ENCODE data around the gene TMEM26. TPM values are rescaled to one million over a fixed set of nuclear protein-coding genes. Genes with fewer than 3 reads are reported as not detected.
"Not testable (repeated sequence)": the region's sequence is repeated elsewhere in the genome, so short reads cannot be mapped to it uniquely, and the experiment has no call there.

Gene TMEM26
- total RNA-seq, 1 donor from 2014 or later = not detected

DNA sequence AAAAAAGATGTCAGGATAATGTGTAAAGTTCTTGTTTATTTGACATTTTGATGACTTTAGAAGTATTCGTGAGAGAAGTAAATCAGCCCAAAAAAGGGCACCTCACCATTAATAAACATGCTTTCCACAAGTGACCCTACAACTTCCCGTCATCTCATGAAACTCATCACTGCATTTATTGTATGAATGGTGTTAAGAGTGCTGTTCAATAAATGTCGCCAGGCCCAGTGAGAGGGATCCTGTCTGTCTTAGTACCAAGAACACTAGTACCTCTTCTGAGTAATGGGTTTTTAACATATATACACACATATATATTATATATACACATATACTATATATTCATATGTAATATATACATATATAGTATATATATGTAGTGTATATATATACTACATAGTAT is 61.9 kb downstream of the TMEM26 start:
- Histone ChIP-seq H3K4me2 (no peak overlapping the region), H3K79me2 (ENCODE audit: low read depth) (no peaks in the 10 kb centered on the region), H4K20me1 (ENCODE audit: low read depth) (no peaks in the 10 kb centered on the region), H3K9ac (no peak overlapping the region), H3K9me3 (ENCODE audit: low read depth) (no peaks in the 10 kb centered on the region), H3F3A (ENCODE audit: low read depth) (no peaks in the 10 kb centered on the region), H3K27ac (no peak overlapping the region), H3K4me3 (no peak overlapping the region), H3K36me3 (no peaks in the 10 kb centered on the region), H3K27me3 (no peaks in the 10 kb centered on the region), H3K4me1 (no peaks in the 10 kb centered on the region), H2AFZ (replicated peaks) (no peak overlapping the region)
- H3K4me1 Mint-ChIP-seq = no peaks in the 10 kb centered on the region
- no peaks in the 10 kb centered on the region for H3K27me3 Mint-ChIP-seq (ENCODE audit: insufficient read depth, low read depth)
- no peaks in the 10 kb centered on the region for H3K9me3 Mint-ChIP-seq
- TF ChIP-seq, protein P1, sequence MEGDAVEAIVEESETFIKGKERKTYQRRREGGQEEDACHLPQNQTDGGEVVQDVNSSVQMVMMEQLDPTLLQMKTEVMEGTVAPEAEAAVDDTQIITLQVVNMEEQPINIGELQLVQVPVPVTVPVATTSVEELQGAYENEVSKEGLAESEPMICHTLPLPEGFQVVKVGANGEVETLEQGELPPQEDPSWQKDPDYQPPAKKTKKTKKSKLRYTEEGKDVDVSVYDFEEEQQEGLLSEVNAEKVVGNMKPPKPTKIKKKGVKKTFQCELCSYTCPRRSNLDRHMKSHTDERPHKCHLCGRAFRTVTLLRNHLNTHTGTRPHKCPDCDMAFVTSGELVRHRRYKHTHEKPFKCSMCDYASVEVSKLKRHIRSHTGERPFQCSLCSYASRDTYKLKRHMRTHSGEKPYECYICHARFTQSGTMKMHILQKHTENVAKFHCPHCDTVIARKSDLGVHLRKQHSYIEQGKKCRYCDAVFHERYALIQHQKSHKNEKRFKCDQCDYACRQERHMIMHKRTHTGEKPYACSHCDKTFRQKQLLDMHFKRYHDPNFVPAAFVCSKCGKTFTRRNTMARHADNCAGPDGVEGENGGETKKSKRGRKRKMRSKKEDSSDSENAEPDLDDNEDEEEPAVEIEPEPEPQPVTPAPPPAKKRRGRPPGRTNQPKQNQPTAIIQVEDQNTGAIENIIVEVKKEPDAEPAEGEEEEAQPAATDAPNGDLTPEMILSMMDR (IDR thresholded peaks at IDR 0.05) = no peak
- no peak for TF ChIP-seq EZH2 (IDR thresholded peaks at IDR 0.05)
- TF ChIP-seq EZH2phosphoT487 (IDR thresholded peaks at IDR 0.05) = no peak
- no peak overlapping the region for H3K4me3 Mint-ChIP-seq
- H3K27ac Mint-ChIP-seq = no peak overlapping the region
- no peak for DNase-seq (ENCODE audit: low spot score)
- no peaks in the 10 kb centered on the region for H3K36me3 Mint-ChIP-seq

DNA sequence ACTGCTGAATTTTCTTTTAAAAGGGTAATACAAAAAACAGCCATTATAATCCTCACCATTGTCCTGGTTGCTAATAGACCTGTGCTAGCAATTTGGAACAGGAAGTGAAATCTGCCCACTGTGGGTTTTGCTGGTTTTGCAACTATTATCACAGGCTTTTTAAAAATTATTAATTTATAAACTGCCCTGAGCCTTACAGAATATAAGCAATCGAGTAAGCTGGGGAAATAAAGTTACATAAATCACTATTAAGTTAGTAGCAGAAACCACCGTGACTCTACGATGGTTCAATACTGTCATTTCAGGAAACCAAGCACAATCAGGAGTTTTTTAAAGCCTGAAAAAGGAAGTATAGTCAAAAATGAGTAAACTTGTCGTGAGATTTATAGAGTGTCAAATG is 62.3 kb downstream of the TMEM26 start:
- Mint-ChIP-seq H3K4me3 (no peak overlapping the region), H3K4me1 (no peaks in the 10 kb centered on the region), H3K27ac (no peak overlapping the region), H3K36me3 (no peaks in the 10 kb centered on the region), H3K27me3 (ENCODE audit: insufficient read depth, low read depth) (no peaks in the 10 kb centered on the region), H3K9me3 (no peaks in the 10 kb centered on the region)
- H3K4me2 ChIP-seq = no peak overlapping the region
- H3K36me3 ChIP-seq = no peaks in the 10 kb centered on the region
- no peak overlapping the region for H3K9ac ChIP-seq
- no peak overlapping the region for H3K27ac ChIP-seq
- no peaks in the 10 kb centered on the region for H3K9me3 ChIP-seq (ENCODE audit: low read depth)
- DNase-seq (ENCODE audit: low spot score) = no peak
- no peaks in the 10 kb centered on the region for H3K79me2 ChIP-seq (ENCODE audit: low read depth)
- H4K20me1 ChIP-seq (ENCODE audit: low read depth) = no peaks in the 10 kb centered on the region
- no peaks in the 10 kb centered on the region for H3K4me1 ChIP-seq
- H3K4me3 ChIP-seq = no peak overlapping the region
- H2AFZ ChIP-seq (replicated peaks) = no peak overlapping the region
- no peak for TF ChIP-seq EZH2phosphoT487 (IDR thresholded peaks at IDR 0.05)
- TF ChIP-seq EZH2 (IDR thresholded peaks at IDR 0.05) = no peak
- TF ChIP-seq, protein P1 (IDR thresholded peaks at IDR 0.05) = no peak
- H3K27me3 ChIP-seq = no peaks in the 10 kb centered on the region
- H3F3A ChIP-seq (ENCODE audit: low read depth) = no peaks in the 10 kb centered on the region

DNA sequence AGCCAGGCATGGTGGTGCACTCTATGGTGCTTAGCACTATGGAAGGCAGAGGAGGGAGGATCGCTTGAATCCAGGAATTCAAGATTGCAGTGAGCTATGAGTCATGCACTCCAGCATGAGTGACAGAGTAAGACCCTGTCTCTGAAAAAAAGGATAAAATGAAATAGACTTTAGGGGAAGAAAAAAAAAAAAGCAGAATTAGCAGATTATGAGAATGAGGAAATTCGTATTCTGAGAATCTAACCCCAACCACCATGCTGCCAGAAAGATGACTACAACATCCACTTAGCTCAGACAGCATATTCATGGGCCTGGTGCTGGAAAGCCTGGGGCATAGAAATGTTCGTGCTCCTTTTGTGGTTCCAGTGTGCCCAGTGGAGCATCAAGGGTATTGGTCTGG is 63.3 kb downstream of the TMEM26 start:
- no peak for TF ChIP-seq EZH2 (IDR thresholded peaks at IDR 0.05)
- TF ChIP-seq, protein P1 (IDR thresholded peaks at IDR 0.05) = no peak
- no peak for TF ChIP-seq EZH2phosphoT487 (IDR thresholded peaks at IDR 0.05)
- no peaks in the 10 kb centered on the region for H3K36me3 Mint-ChIP-seq
- no peak overlapping the region for H2AFZ ChIP-seq (replicated peaks)
- no peak overlapping the region for H3K4me3 Mint-ChIP-seq
- no peaks in the 10 kb centered on the region for H3F3A ChIP-seq (ENCODE audit: low read depth)
- H3K79me2 ChIP-seq (ENCODE audit: low read depth) = no peaks in the 10 kb centered on the region
- no peaks in the 10 kb centered on the region for H3K9me3 ChIP-seq (ENCODE audit: low read depth)
- no peaks in the 10 kb centered on the region for H4K20me1 ChIP-seq (ENCODE audit: low read depth)
- no peak overlapping the region for H3K4me2 ChIP-seq
- no peaks in the 10 kb centered on the region for H3K9me3 Mint-ChIP-seq
- no peaks in the 10 kb centered on the region for H3K27me3 ChIP-seq
- no peak overlapping the region for H3K4me3 ChIP-seq
- no peaks in the 10 kb centered on the region for H3K4me1 Mint-ChIP-seq
- H3K27ac Mint-ChIP-seq = no peak overlapping the region
- no peaks in the 10 kb centered on the region for H3K36me3 ChIP-seq
- no peak overlapping the region for H3K9ac ChIP-seq
- H3K27me3 Mint-ChIP-seq (ENCODE audit: insufficient read depth, low read depth) = no peaks in the 10 kb centered on the region
- no peak for DNase-seq (ENCODE audit: low spot score)
- no peaks in the 10 kb centered on the region for H3K4me1 ChIP-seq
- H3K27ac ChIP-seq = no peak overlapping the region

- not testable (repeated sequence) for H3K27ac ChIP-seq; H3K4me3 Mint-ChIP-seq; H3K4me2 ChIP-seq; H3K4me3 ChIP-seq; H3K36me3 Mint-ChIP-seq; DNase-seq (ENCODE audit: low spot score); H3K27me3 ChIP-seq; H3K79me2 ChIP-seq (ENCODE audit: low read depth); H4K20me1 ChIP-seq (ENCODE audit: low read depth); H3K9me3 Mint-ChIP-seq; H3K4me1 ChIP-seq; H3K36me3 ChIP-seq; H3K9ac ChIP-seq; H3K9me3 ChIP-seq (ENCODE audit: low read depth); H2AFZ ChIP-seq (replicated peaks); H3K27me3 Mint-ChIP-seq (ENCODE audit: insufficient read depth, low read depth); H3F3A ChIP-seq (ENCODE audit: low read depth); H3K27ac Mint-ChIP-seq; H3K4me1 Mint-ChIP-seq
Measured at GRCh38 chr10:61388986-61389385, 64.2 kb downstream of the TMEM26 start.

Measured in neural progenitor cell (in vitro differentiated cells).